ENCODE data around the gene HABP4.

Gene HABP4

GRCh38 chr9:96436063-96436455 is 13.9 kb upstream of the HABP4 start:
- no peak for DNase-seq

DNA sequence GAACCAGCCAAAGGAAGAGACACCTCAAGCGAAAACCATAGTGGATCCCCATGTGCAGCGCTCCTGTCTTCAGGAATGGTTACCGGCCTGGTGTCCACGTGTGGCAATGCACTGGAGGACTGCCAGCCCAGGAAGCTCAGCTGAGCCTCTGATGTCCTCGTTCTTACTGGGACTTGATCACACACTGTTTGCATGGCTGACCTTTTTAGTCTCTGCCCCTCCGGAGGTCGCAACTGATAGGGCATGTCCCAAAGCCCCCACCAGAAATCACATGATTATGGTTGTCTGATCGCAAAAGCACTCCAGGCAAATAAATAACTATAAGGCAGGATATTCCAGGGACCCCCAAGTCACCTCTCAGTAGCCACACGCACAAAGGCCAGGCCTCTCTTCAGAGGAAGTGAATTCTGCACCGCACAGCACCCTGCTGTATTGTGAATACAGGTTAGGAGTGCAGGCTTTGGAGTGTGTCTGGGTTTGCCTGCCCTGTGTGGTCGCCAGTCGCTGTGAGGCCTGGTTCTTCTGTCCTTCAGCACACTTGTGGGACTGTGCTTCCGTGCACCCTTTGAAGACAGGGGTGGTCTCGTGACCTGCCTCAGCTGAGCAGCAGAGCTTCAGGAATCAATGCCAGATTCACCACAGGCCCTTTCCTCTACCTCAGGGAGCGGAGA is 13.4 kb upstream of the HABP4 start:
- no peak for DNase-seq

GRCh38 chr9:96437454-96437853 is 12.5 kb upstream of the HABP4 start:
- DNase-seq, result no peak

DNA sequence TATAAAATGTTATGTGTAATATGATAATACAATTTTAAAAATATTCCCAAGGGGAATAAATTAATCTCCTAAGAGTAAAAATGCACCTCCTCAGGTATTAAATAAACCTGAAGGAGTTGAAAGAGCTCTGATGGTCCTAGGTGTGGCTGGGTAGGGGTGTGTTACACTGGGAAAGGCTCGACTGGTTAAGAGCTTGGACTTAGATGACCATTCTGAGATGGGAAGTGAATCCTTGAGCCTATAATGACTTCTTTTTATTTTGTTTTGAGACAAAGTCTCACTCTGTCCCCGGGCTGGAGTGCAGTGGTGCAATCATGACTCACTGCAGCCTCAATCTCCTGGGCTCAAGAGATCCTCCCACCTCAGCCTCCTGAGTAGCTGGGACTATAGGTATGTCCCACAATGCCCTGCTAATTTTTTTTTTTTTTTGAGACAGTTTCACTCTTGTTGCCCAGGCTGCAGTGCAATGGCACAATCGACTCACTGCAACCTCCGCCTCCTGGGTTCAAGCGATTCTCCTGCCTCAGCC is 9.2 kb upstream of the HABP4 start:
- DNase-seq, result no peak

- no peak for DNase-seq
These were observed 8.0 kb upstream of the HABP4 start for GRCh38 chr9:96441798-96442445.

DNA sequence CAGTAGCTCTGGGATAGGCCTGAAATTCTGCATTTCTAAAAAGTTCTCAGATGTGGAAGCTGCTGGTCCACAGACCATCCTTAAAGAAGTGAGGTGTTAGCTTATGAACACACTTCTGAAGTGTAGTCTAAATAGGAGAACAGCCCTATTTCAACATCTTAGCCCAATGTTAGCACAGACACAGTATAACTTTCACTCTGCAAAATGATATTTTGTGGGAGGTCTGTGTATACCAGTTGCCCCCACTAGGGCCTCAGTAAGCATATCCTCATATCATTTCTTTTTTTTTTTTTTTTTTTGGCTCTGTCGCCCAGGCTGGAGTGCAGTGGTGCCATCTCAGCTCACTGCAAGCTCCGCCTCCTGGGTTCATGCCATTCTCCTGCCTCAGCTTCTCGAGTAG is 7.5 kb upstream of the HABP4 start:
- DNase-seq, result no peak

DNA sequence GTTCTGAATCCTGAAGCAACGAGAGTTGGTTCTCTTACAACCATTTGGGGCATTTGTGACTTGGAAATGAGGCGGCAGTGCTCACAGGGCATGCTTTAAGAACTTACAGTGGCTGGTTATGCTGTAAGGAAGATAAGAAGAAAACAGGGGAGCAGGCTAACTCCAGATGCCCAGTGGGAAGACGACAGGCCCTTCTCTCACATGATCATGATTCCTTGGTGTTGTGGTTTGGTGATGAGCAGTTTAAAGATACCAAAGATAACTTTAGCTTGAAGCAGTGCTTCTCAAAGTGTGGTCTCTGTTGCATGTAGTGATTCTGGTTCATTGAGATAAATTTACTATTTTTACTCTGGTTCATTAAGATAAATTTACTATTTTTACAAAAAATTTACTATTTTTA is 2.6 kb upstream of the HABP4 start:
- no peak for DNase-seq

DNA sequence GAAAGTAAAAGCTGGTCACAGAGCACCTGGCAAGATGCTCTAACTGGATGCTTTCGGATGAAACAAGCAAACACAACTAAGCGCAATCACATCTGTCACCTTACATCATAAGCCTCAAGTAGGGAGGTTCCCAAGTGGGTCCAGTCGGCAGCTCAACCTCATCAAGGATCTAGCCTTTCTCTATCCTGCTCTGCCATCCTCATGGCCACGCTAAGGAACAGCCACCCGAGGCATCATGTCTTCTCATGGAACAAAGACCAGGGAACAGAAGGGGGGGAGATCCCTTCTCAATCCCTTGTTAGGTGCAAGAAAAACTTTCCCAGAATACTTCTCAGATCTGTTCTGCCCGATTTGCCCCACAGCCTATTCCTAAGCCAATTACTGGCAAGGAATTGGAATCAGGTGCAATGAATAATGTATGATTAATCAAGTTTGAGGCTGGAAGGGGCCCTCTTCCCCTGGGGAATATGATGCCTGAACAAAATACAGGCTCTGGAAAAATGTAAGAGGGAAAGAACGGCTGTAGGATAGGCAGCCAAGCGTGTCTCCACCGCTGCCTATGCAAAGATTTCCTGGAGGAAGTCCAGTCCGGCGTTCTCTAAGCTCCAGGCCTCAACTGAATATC is 1.3 kb upstream of the HABP4 start:
- no peak for DNase-seq

- DNase-seq, result no peak
These were observed 485 bp upstream of the HABP4 start for GRCh38 chr9:96449523-96449844.

GRCh38 chr9:96450613-96451528 is 902 bp downstream of the HABP4 start:
- peak; percentile 34 for DNase-seq

DNA sequence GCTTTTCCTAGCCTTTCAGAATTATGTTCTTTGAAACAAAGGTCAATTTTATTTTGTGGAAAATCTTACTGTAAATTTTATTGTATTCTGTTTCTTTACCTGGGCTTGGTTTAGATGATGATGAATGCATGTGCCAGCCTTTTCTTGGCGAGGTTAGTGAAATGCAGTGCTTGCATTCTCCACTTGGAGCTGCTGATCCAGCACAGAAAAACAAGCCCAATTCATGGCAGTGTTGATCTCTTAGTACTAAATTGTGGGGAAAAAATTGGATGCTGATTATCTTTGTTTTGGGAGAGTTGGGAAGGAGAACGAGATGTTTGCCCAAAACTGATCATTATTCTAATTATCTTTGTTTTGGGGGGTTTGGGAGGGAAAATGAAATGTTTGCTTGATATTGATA is 3.7 kb downstream of the HABP4 start:
- DNase-seq, result no peak

- no peak for DNase-seq
These were observed 7.3 kb downstream of the HABP4 start for GRCh38 chr9:96457266-96457665.

- DNase-seq, result no peak
These were observed 8.3 kb downstream of the HABP4 start for GRCh38 chr9:96458226-96458625.

DNA sequence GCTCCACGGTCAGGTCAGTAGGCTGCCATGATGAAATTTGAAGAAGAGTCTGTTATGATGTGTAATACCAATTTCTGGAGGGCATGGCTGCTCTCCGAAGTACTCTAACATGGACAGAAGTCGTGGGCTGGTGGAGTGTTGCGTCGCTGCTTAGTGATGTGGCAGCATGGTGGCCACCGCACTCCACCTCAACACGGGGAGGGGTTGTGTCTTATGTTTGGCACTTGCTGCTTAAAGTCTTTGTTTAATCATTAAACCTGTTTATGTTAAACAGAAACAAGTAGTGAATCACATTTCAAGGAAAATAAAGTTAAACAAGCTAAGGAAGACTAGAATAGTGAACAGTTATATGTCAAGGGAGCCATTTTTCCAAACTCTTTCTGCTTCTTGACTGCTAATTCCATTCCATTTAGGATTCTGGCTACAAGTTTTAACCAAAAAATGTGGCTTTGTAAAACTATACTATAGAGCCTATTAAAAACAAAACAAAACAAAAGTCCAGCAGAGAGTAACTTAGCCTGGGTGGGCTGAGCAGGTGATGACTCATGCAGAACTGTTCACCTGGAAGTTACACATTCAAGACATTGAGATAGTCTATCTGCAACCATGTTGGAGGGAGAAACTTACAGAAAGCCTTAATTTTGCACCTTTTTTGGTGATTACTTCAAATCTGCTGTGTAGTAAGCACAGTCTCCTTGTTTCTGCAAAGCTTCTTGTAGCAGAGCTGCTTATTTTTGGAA is 9.5 kb downstream of the HABP4 start:
- DNase-seq, result no peak

GRCh38 chr9:96460470-96460869 is 10.5 kb downstream of the HABP4 start:
- DNase-seq, result no peak

- DNase-seq, result no peak
These were observed 10.9 kb downstream of the HABP4 start for GRCh38 chr9:96460882-96461281.

- DNase-seq, result no peak
These were observed 11.4 kb downstream of the HABP4 start for GRCh38 chr9:96461336-96461735.

DNA sequence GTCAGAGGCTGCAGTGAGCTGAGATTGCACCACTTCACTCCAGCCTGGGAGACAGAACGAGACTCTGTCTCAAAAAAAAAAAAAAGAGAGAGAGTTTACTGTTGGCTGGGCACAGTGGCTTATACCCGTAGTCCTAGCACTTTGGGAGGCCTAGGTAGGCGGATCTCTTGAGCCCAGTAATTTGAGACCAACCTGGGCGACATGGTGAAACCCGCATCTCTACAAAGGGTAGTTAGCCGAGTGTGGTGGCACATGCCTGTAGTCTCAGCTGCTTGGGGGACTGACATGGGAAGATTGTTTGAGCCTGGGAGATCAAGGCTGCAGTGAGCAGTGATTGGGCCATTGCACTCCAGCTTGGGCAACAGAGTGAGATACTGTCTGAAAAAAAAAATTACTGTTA is 12.6 kb downstream of the HABP4 start:
- DNase-seq, result no peak

GRCh38 chr9:96464426-96464825 is 14.5 kb downstream of the HABP4 start:
- no peak for DNase-seq

- no peak for DNase-seq
These were observed 17.8 kb downstream of the HABP4 start for GRCh38 chr9:96467784-96468183.

- no peak for DNase-seq
These were observed 26.0 kb downstream of the HABP4 start for GRCh38 chr9:96476013-96476412.

- no peak for DNase-seq
These were observed 26.6 kb downstream of the HABP4 start for GRCh38 chr9:96476591-96476990.
